H1 (cell line): ENCODE measurements around the gene PARD6B. TPM values are rescaled to one million over a fixed set of nuclear protein-coding genes. Genes with fewer than 3 reads are reported as not detected.
"Not testable (repeated sequence)": the region's sequence is repeated elsewhere in the genome, so short reads cannot be mapped to it uniquely, and the experiment has no call there.

Experiments used
- CTCF ChIA-PET: fragments of 300-600 bp; sonication (Branson Sonifier 250); formaldehyde crosslinking; loops from one replicate; lab custom pipeline; 2021; ENCODE audit not compliant: partially characterized antibody; lab: Charles Lee
- POLR2A ChIA-PET: fragments of 300-600 bp; sonication (Branson Sonifier 250); formaldehyde crosslinking; loops from one replicate; lab custom pipeline; 2021; ENCODE audit warnings: inconsistent platforms; ENCODE audit not compliant: partially characterized antibody; lab: Charles Lee
- DNase-seq, 2 experiments: peaks; one replicate each; pipeline versions ENCODE4 v3.0.0 to v3.0.0-alpha.2; 2010 to 2022; ENCODE audit warnings: low spot score in 2 of 2, low read depth in 1 of 2, mixed read lengths in 1 of 2
- FAIRE-seq: peaks from 2 replicates; lab custom pipeline; 2011; peaks lifted over from hg19 to GRCh38; lab: Jason Lieb, UNC
- H2AFZ ChIP-seq: 2 replicates; pipeline ENCODE4 v1.8.1; 2012; ENCODE audit warnings: low read length, inconsistent platforms
- H2AK5ac ChIP-seq: 2 replicates; pipeline ENCODE4 v1.6.1; 2013; ENCODE audit warnings: low read depth, low read length
- H2BK120ac ChIP-seq: replicated peaks from 2 replicates; pipeline ENCODE3; 2013; ENCODE audit warnings: low read depth, low read length, inconsistent platforms
- H2BK12ac ChIP-seq: 2 replicates; pipeline ENCODE4 v1.6.1; 2013; ENCODE audit warnings: low read depth, low read length
- H2BK15ac ChIP-seq: 2 replicates; pipeline ENCODE4 v1.6.1; 2013; ENCODE audit warnings: low read length
- H2BK20ac ChIP-seq: 2 replicates; pipeline ENCODE4 v1.6.1; 2013; ENCODE audit warnings: low read length
- H2BK5ac ChIP-seq: 2 replicates; pipeline ENCODE4 v1.6.1; 2013; ENCODE audit warnings: low read depth, low read length
- H3K14ac ChIP-seq: 2 replicates; pipeline ENCODE4 v1.6.1; 2013; ENCODE audit warnings: inconsistent platforms; ENCODE audit not compliant: insufficient read length
- H3K18ac ChIP-seq: 2 replicates; pipeline ENCODE4 v1.6.1; 2013; ENCODE audit warnings: low read length; ENCODE audit errors: extremely low read depth
- H3K23ac ChIP-seq: 2 replicates; pipeline ENCODE4 v1.6.1; 2013; ENCODE audit warnings: inconsistent platforms; ENCODE audit not compliant: insufficient read length
- H3K23me2 ChIP-seq: 2 replicates; pipeline ENCODE4 v1.6.1; 2013; ENCODE audit warnings: low read depth, low read length
- H3K27ac ChIP-seq: 2 replicates; pipeline ENCODE4 v1.6.1; 2011; ENCODE audit warnings: low read depth, low read length, inconsistent platforms
- H3K27me3 ChIP-seq, 4 experiments: replicated peaks in 1 of 4; 1 replicate in 1 of 4; 2 replicates in 3 of 4; pipeline versions ENCODE4 v1.6.1 to v1.8.1; 2011 to 2013; ENCODE audit warnings: low read length in 3 of 4, mild to moderate bottlenecking in 3 of 4, inconsistent platforms in 2 of 4, mixed read lengths in 2 of 4, moderate library complexity in 1 of 4; ENCODE audit not compliant: control insufficient read depth in 3 of 4, insufficient read depth in 3 of 4; ENCODE audit errors: extremely low read depth in 1 of 4
- H3K36me3 ChIP-seq, 4 experiments: 2 replicates each; pipeline versions ENCODE4 v1.6.1 to v1.8.1; 2011 to 2013; ENCODE audit warnings: mild to moderate bottlenecking in 4 of 4, low read length in 3 of 4, moderate library complexity in 2 of 4, control low read depth in 1 of 4, inconsistent platforms in 1 of 4; ENCODE audit not compliant: insufficient read depth in 4 of 4, control insufficient read depth in 2 of 4
- H3K4ac ChIP-seq: replicated peaks from 2 replicates; pipeline ENCODE3; 2013; ENCODE audit warnings: low read length, low read depth, mixed read lengths, inconsistent platforms; ENCODE audit not compliant: insufficient read length
- H3K4me1 ChIP-seq, 4 experiments: replicated peaks in 1 of 4; 1 replicate in 1 of 4; 2 replicates in 3 of 4; pipeline versions ENCODE4 v1.6.1 to v1.8.1; 2011 to 2013; ENCODE audit warnings: low read length in 3 of 4, inconsistent platforms in 2 of 4, mixed read lengths in 1 of 4; ENCODE audit not compliant: insufficient read depth in 4 of 4, control insufficient read depth in 3 of 4
- H3K4me2 ChIP-seq, 2 experiments: 2 replicates each; pipeline versions ENCODE4 v1.6.1 to v1.8.1; 2011 to 2013; ENCODE audit warnings: low read depth in 2 of 2, low read length in 2 of 2, control low read depth in 1 of 2, inconsistent platforms in 1 of 2, mild to moderate bottlenecking in 1 of 2; ENCODE audit not compliant: insufficient read depth in 1 of 2
- H3K4me3 ChIP-seq, 4 experiments: fragments of 200-600, 300-600 bp in 1 of 4; sonication (generic), shearing (Covaris generic), sonication (Bioruptor Twin) in 1 of 4; 2 replicates each; pipeline versions ENCODE4 v1.5.1 to v1.8.1; 2011 to 2016; ENCODE audit warnings: low read length in 4 of 4, low read depth in 3 of 4, control low read depth in 2 of 4, inconsistent platforms in 2 of 4, mild to moderate bottlenecking in 2 of 4, mixed read lengths in 1 of 4, moderate library complexity in 1 of 4; ENCODE audit not compliant: insufficient read depth in 2 of 4; ENCODE audit errors: extremely low read depth in 1 of 4
- H3K56ac ChIP-seq: replicated peaks from 2 replicates; pipeline ENCODE3; 2013; ENCODE audit warnings: low read depth, mild to moderate bottlenecking, mixed read lengths, low read length, inconsistent platforms; ENCODE audit not compliant: insufficient read length
- H3K79me1 ChIP-seq: 2 replicates; pipeline ENCODE4 v1.6.1; 2013; ENCODE audit warnings: low read depth, low read length, control low read depth
- H3K79me2 ChIP-seq, 2 experiments: 2 replicates each; pipeline versions ENCODE4 v1.6.1 to v1.8.1; 2012 to 2013; ENCODE audit warnings: low read length in 2 of 2, mild to moderate bottlenecking in 2 of 2, inconsistent platforms in 1 of 2; ENCODE audit not compliant: insufficient read depth in 2 of 2, control insufficient read depth in 1 of 2
- H3K9ac ChIP-seq, 4 experiments: replicated peaks in 1 of 4; 1 replicate in 1 of 4; 2 replicates in 3 of 4; pipeline versions ENCODE4 v1.6.1 to v1.8.1; 2011 to 2013; ENCODE audit warnings: low read depth in 3 of 4, low read length in 3 of 4, control low read depth in 2 of 4, mild to moderate bottlenecking in 2 of 4, moderate library complexity in 2 of 4, inconsistent platforms in 1 of 4; ENCODE audit errors: extremely low read depth in 1 of 4
- H3K9me3 ChIP-seq, 2 experiments: 2 replicates each; pipeline versions ENCODE4 v1.6.1 to v1.8.1; 2012 to 2013; ENCODE audit warnings: mild to moderate bottlenecking in 2 of 2, moderate library complexity in 2 of 2, control low read depth in 1 of 2, inconsistent platforms in 1 of 2, low read depth in 1 of 2, low read length in 1 of 2, mixed read lengths in 1 of 2; ENCODE audit not compliant: insufficient read depth in 2 of 2
- H4K20me1 ChIP-seq, 2 experiments: replicated peaks in 1 of 2; 2 replicates each; pipeline versions ENCODE3 to v1.8.1; 2011 to 2013; ENCODE audit warnings: inconsistent platforms in 2 of 2, low read length in 2 of 2, mild to moderate bottlenecking in 1 of 2; ENCODE audit not compliant: insufficient read depth in 2 of 2, control insufficient read depth in 1 of 2
- H4K5ac ChIP-seq: 2 replicates; pipeline ENCODE4 v1.6.1; 2013; ENCODE audit warnings: low read length, low read depth, mixed read lengths, inconsistent platforms; ENCODE audit not compliant: insufficient read length
- H4K8ac ChIP-seq: 2 replicates; pipeline ENCODE4 v1.8.0; 2013; ENCODE audit warnings: mild to moderate bottlenecking, moderate library complexity, low read length, inconsistent platforms; ENCODE audit not compliant: insufficient read depth; ENCODE audit errors: extremely low read depth
- H4K91ac ChIP-seq: replicated peaks from 2 replicates; pipeline ENCODE3; 2013; ENCODE audit warnings: low read length, mixed read lengths, inconsistent platforms; ENCODE audit not compliant: insufficient read length
- HDAC6 ChIP-seq: IDR thresholded peaks from one replicate; pipeline ENCODE4 v1.7.1; 2012; ENCODE audit warnings: low read depth, mild to moderate bottlenecking, inconsistent platforms, low read length, moderate library complexity
- POLR2A ChIP-seq, 2 experiments: IDR thresholded peaks; 1 replicate in 1 of 2; 2 replicates in 1 of 2; pipeline ENCODE4 v1.6.1; 2011; ENCODE audit warnings: low read depth in 2 of 2, low read length in 2 of 2, mild to moderate bottlenecking in 2 of 2; ENCODE audit errors: control extremely low read depth in 1 of 2
- RFX5 ChIP-seq: IDR thresholded peaks from 2 replicates; pipeline ENCODE4 v1.6.1; 2011; ENCODE audit warnings: low read depth, low read length, improper control_type of control experiment, borderline replicate concordance
- RNF2 ChIP-seq: fragments of 200-900, 300-1000 bp; sonication (generic); IDR thresholded peaks from 2 replicates; pipeline ENCODE4 v1.7.1; 2016; ENCODE audit warnings: borderline replicate concordance, low read depth, mild to moderate bottlenecking, antibody characterized with exemption, low read length; ENCODE audit not compliant: poor library complexity, severe bottlenecking; ENCODE audit errors: missing control alignments
- WGBS, 2 experiments: shearing (Covaris generic) in 1 of 2; methylation state at CpG; one replicate each; pipeline versions ENCODE4 v1.1.6 to v1.1.7; 2013 to 2015; ENCODE audit warnings: low lambda C conversion rate in 2 of 2, mixed read lengths in 2 of 2, inconsistent platforms in 1 of 2, low coverage in 1 of 2, missing lambda C conversion rate in 1 of 2; ENCODE audit not compliant: insufficient replicate concordance in 2 of 2, insufficient coverage in 1 of 2, insufficient read length in 1 of 2; ENCODE audit errors: extremely low coverage in 1 of 2, missing lambda C conversion rate in 1 of 2; 5-methylcytosine and 5-hydroxymethylcytosine counted together
- polyA plus RNA-seq, 7 experiments: library from polyadenylated mRNA; depleted of rRNA in 3 of 7; stranded (reverse) in 5 of 7; unstranded in 2 of 7; fragments of >200 nt in 5 of 7; fragments of 200-250 nt in 2 of 7; gene quantifications; 1 replicate in 5 of 7; 2 replicates in 1 of 7; 4 replicates in 1 of 7; pipeline versions ENCODE4 v1.2.1 to v1.2.3, GENCODE V29; 2011 to 2013; ENCODE audit warnings: missing spikeins in 2 of 7, mixed read lengths in 2 of 7
- total RNA-seq: library from RNA; stranded (reverse); fragmentation: NEBNext Ultra II Directional; extraction: Animal tissue kit (Norgen Biotek cat#: 25700); gene quantifications from 2 replicates; pipeline ENCODE4 v1.2.1, GENCODE V29; 2021
- TF ChIP-seq, protein P1 (sequence below): IDR thresholded peaks from 2 replicates; pipeline ENCODE4 v1.6.1; 2012; ENCODE audit warnings: inconsistent platforms
- TF ChIP-seq, protein P2 (sequence below): IDR thresholded peaks from 2 replicates; pipeline ENCODE4 v1.6.1; 2012; ENCODE audit warnings: inconsistent platforms
- TF ChIP-seq, protein P3 (sequence below): IDR thresholded peaks from 2 replicates; pipeline ENCODE4 v1.6.1; 2011; ENCODE audit warnings: low read depth, mild to moderate bottlenecking, low read length; ENCODE audit not compliant: insufficient read depth

Gene PARD6B
- total and polyA plus RNA-seq, 2 of the 8 experiments (the other 6 are each of a cell fraction or from before 2014, with no cell fraction given), result 5.2 to 34.1 TPM

DNA sequence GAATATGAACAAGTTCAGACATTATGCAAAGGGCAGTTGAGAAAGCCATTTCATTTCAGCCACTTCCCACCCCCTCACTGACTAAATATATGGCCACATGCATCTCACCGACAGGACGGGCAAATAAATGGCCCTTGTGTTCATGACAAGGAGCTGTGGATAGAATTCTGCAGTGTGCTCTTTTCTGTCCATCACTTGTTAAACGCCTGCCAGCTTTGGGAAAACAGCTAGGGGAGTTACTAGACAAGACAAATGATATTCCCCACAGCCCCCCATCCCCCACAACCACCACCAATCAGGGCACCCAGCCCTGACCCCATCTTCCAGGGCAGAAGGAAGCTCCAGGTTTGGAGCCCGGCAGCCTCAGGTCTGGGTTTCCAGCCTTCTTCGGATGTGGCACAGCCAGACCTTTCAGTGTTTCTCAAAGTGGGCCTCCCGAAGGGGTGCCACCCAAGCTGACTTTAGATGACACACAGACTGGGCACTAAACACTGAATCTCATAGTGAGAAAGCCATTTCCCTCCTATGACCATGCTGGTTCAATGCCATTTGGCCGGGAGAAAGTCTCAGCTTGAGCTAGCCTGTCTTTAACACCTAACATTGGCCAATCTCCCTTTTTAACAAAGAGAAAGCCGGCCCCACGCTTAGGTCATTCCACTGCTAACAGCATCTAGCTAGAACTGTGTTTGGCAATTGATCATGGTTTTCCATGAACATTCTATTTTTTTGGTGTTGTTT is 36.1 kb upstream of the PARD6B start (continued):
- TF ChIP-seq HDAC6 (no peak), RFX5 (no peak), RNF2 (no peak), POLR2A (IDR thresholded peaks at IDR 0.05; ENCODE audit: control extremely low read depth in 1 of 2, low read depth in 2 of 2, low read length in 2 of 2) (no peak)
- TF ChIP-seq, protein P1, sequence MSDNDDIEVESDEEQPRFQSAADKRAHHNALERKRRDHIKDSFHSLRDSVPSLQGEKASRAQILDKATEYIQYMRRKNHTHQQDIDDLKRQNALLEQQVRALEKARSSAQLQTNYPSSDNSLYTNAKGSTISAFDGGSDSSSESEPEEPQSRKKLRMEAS, result no peak
- TF ChIP-seq, protein P2, sequence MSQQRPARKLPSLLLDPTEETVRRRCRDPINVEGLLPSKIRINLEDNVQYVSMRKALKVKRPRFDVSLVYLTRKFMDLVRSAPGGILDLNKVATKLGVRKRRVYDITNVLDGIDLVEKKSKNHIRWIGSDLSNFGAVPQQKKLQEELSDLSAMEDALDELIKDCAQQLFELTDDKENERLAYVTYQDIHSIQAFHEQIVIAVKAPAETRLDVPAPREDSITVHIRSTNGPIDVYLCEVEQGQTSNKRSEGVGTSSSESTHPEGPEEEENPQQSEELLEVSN, result no peak
- TF ChIP-seq, protein P3, sequence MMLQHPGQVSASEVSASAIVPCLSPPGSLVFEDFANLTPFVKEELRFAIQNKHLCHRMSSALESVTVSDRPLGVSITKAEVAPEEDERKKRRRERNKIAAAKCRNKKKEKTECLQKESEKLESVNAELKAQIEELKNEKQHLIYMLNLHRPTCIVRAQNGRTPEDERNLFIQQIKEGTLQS, result no peak
- TF ChIP-seq, all 59 proteins: peak for 0

DNA sequence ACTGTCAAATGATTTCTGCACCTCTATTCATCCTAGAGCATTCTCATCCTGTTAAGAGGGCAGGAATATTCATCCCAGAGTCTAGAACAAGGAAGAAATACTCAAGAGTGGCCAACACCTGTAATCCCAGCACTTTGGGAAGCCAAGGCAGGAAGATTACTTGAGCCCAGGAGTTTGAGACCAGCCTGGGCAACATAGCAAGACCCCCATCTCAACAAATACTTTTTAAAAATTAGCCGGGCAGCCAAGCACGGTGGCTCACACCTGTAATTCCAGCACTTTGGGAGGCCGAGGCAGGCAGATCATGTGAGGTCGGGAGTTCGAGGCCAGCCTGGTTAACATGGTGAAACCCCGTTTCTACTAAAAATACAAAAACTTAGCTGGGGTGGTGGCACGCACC is 33.1 kb upstream of the PARD6B start:
- H4K5ac ChIP-seq, H2BK20ac ChIP-seq, H2BK12ac ChIP-seq, H3K56ac ChIP-seq, H4K20me1 ChIP-seq, H2AFZ ChIP-seq, H3K14ac ChIP-seq, H2AK5ac ChIP-seq, H3K79me2 ChIP-seq, H3K27me3 ChIP-seq, H3K4me2 ChIP-seq, H3K4me3 ChIP-seq, H3K23me2 ChIP-seq, H3K9ac ChIP-seq, H2BK120ac ChIP-seq, H3K36me3 ChIP-seq, DNase-seq, POLR2A ChIA-PET, H3K27ac ChIP-seq, H4K91ac ChIP-seq, FAIRE-seq, H3K4me1 ChIP-seq, H4K8ac ChIP-seq, H3K23ac ChIP-seq, H2BK5ac ChIP-seq, H3K4ac ChIP-seq, H3K79me1 ChIP-seq, H3K18ac ChIP-seq, H2BK15ac ChIP-seq, H3K9me3 ChIP-seq: not testable (repeated sequence)
- 90% methylated on average over 7 of the region's 7 CpGs; no CpG with 5 or more reads in 1 of the 2 experiments for WGBS, 2 experiments
- CTCF ChIA-PET, result interaction anchor here (0.9 to 1.9 kb wide), 3 partner anchors 12 to 72 kb away, joined by 3 to 5 read pairs (median 3); no protein-coding TSS in a partner anchor
